ENCODE data around the gene RNU11. TPM values are rescaled to one million over a fixed set of nuclear protein-coding genes. Genes with fewer than 3 reads are reported as not detected.
"Not testable (repeated sequence)": the region's sequence is repeated elsewhere in the genome, so short reads cannot be mapped to it uniquely, and the experiment has no call there.

RNU11 gene
- total and polyA plus RNA-seq, 2 donors, result not detected

DNA sequence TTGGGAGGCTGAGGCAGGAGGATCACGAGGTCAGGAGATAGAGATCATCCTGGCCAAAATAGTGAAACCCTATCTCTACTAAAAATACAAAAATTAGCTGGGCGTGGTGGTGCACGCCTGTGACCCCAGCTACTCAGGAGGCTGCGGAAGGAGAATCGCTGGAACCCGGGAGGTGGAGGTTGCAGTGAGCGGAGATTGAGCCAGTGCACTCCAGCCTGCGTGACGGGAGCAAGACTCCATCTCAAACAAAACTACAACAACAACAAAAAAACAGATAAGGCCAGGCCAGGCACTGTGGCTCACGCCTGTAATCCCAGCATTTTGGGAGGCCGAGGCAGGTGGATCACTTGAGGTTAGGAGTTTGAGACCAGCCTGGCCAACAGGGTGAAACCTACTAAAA is 3.0 kb upstream of the RNU11 start:
- 94% methylated on average over 11 of the region's 11 CpGs for WGBS

DNA sequence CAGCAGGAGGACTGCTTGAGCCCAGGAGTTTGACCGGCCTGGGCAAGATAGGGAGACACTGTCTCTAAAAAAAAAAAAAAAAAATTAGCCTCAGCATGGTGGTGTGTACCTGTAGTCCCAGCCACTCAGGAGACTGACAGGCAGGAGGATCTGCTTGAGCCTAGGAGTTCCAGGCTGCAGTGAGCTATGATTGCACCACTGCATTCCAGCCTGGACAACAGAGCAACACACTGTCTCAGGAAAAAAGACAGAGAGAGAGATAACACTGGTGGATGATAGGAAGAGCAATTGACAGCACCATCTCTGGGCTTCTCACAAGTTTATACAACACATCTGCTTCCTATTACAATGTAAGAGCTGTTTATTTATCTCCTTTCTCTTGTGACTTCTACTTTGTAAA is 2.4 kb upstream of the RNU11 start:
- no peak overlapping the region for H3K27ac ChIP-seq (ENCODE audit: low read depth)
- DNase-seq (ENCODE audit: extremely low spot score), result no peak
- no peak overlapping the region for H3K4me3 ChIP-seq (ENCODE audit: low read depth, low read length)
- WGBS, result 77% methylated on average over 1 of the region's 1 CpG
- H3K4me1 ChIP-seq (ENCODE audit: insufficient read depth), result no peaks in the 10 kb centered on the region
- H3K36me3 ChIP-seq (ENCODE audit: insufficient read depth), result no peaks in the 10 kb centered on the region

More for the DNA sequence above, 3.0 kb upstream of the RNU11 start:
- H3K27ac ChIP-seq (ENCODE audit: low read depth); DNase-seq (ENCODE audit: extremely low spot score); H3K4me1 ChIP-seq (ENCODE audit: insufficient read depth); H3K4me3 ChIP-seq (ENCODE audit: low read depth, low read length); H3K36me3 ChIP-seq (ENCODE audit: insufficient read depth): not testable (repeated sequence)

- 1% methylated on average over 18 of the region's 18 CpGs for WGBS
- Histone ChIP-seq H3K4me1 (ENCODE audit: insufficient read depth) (no peaks in the 10 kb centered on the region), H3K27ac (ENCODE audit: low read depth) (peak overlapping the region; percentile 84), H3K36me3 (ENCODE audit: insufficient read depth) (no peaks in the 10 kb centered on the region), H3K4me3 (ENCODE audit: low read depth, low read length) (peak overlapping the region; percentile 40)
- DNase-seq (ENCODE audit: extremely low spot score), result no peak
These were observed 359 bp upstream of the RNU11 start for GRCh38 chr1:28648008-28648473.

DNA sequence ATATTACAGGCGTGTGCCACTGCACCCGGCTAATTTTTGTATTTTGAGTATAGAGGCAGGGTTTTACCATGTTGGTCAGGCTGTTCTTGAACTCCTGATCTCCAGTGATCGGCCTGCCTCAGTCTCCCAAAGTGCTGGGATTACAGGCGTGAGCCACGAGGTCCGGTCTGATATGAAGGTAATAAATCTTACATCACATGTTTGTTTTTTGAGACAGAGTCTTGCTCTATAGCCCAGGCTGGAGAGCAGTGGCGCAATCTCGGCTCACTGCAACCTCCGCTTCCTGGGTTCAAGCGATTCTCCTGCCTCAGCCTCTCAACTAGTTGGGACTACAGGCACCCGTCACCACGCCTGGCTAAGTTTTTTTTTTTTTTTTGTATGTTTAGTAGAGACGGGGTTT is 4.7 kb downstream of the RNU11 start:
- 87% methylated on average over 13 of the region's 13 CpGs for WGBS
- not testable (repeated sequence) for DNase-seq (ENCODE audit: extremely low spot score); H3K4me3 ChIP-seq (ENCODE audit: low read depth, low read length); H3K36me3 ChIP-seq (ENCODE audit: insufficient read depth); H3K27ac ChIP-seq (ENCODE audit: low read depth); H3K4me1 ChIP-seq (ENCODE audit: insufficient read depth)

DNA sequence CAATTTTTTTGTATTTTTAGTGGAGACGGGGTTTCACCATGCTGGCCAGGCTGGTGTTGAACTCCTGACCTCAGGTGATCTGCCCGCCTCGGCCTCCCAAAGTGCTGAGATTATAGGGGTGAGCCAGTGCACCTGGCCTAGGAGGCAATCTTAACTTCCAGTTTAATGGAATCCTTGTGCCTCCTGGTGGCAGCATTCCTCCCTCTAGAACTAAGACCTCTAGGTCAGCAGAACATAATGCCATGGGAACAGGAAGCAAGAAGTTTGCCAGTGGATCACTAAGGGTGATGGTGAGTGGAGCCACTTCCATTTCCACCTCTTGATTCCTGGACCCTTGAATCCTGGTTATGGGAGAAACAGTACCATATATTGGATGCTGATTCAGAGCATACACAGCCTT is 5.5 kb downstream of the RNU11 start:
- WGBS, result 65% methylated on average over 3 of the region's 3 CpGs
- not testable (repeated sequence) for H3K4me1 ChIP-seq (ENCODE audit: insufficient read depth); H3K36me3 ChIP-seq (ENCODE audit: insufficient read depth); H3K4me3 ChIP-seq (ENCODE audit: low read depth, low read length); DNase-seq (ENCODE audit: extremely low spot score); H3K27ac ChIP-seq (ENCODE audit: low read depth)

DNA sequence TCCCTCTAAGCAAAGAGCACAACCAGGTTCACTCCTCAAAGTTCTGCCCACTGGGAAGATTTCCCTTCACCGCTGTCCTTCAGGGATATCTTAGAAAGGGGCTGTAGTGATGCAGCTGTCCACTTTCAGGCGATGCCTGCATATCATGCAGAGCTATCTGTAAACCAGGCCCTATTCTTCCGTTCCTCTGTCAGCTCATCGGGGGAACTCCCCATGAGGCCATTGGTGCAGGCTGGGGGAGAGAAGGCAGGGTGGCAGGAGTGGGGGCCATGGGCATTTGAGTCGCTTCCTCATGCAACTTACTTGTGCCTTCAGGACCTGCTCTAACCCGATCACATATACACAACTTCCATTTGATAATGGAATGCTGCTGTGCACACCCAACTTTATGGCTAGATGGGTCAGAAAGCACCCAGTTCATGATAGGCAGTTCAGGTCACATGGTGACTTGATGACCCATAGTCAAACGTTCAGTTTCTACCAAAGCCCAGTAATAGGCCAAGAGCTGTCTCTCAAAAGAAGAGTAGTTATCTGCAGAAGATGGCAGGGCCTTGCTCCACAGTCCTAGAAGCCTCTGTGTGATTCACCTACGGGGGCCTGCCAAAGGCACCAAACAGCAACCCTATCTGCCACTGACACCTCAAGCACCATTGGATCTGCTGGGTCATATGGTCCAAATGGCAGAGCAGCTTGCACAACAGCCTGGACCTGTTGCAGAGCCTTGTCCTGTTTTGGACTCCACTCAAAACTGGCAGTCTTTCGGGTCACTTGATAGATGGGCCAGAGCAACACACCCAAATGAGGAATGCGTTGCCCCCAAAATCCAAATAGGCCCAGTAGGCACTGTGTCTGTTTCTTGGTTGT is 7.3 kb downstream of the RNU11 start:
- 77% methylated on average over 10 of the region's 10 CpGs for WGBS
- H3K27ac ChIP-seq (ENCODE audit: low read depth); DNase-seq (ENCODE audit: extremely low spot score); H3K36me3 ChIP-seq (ENCODE audit: insufficient read depth); H3K4me3 ChIP-seq (ENCODE audit: low read depth, low read length); H3K4me1 ChIP-seq (ENCODE audit: insufficient read depth): not testable (repeated sequence)

- Histone ChIP-seq H3K4me3 (ENCODE audit: low read depth, low read length) (no peak overlapping the region), H3K36me3 (ENCODE audit: insufficient read depth) (no peaks in the 10 kb centered on the region), H3K4me1 (ENCODE audit: insufficient read depth) (no peaks in the 10 kb centered on the region), H3K27ac (ENCODE audit: low read depth) (no peak overlapping the region)
- WGBS, result 87% methylated on average over 6 of the region's 6 CpGs
- DNase-seq (ENCODE audit: extremely low spot score), result no peak
These were observed 7.9 kb downstream of the RNU11 start for GRCh38 chr1:28656335-28656734.

DNA sequence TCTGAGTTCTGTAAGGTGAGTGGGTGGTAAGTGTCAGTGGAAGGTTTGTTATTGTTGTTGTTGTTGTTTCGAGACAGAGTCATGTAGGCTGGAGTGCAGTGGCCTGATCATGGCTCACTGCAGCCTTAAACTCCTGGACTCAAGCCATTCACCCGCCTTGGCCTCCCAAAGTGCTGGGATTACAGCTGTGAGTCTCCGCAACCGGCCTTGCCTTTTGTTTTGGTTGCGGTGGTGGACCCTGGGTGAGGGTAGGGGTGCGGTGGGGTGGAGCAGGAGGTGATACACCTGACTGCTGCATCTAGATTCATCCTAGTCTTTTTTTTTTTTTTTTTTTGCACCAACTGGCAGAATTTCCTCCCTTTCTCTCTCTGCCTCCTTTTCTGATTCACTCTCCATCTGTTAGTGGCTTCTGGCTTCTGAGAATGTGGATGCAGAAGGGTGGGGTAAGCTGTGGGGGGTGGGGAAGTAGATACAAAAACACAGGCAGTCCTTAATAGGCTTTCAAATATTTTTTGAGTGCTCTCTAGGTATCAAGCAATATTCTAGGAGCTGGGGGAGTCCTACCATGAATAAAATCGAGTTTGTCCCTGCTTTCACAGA is 15.6 kb downstream of the RNU11 start:
- 69% methylated on average over 7 of the region's 7 CpGs for WGBS
- no peak for DNase-seq (ENCODE audit: extremely low spot score)
- H3K36me3 ChIP-seq (ENCODE audit: insufficient read depth), result no peaks in the 10 kb centered on the region

GRCh38 chr1:28666806-28667205 is 18.4 kb downstream of the RNU11 start:
- Histone ChIP-seq H3K4me3 (ENCODE audit: low read depth, low read length) (no peak overlapping the region), H3K36me3 (ENCODE audit: insufficient read depth) (no peaks in the 10 kb centered on the region), H3K4me1 (ENCODE audit: insufficient read depth) (no peaks in the 10 kb centered on the region), H3K27ac (ENCODE audit: low read depth) (no peak overlapping the region)
- DNase-seq (ENCODE audit: extremely low spot score), result no peak
- WGBS, result 96% methylated on average over 12 of the region's 12 CpGs

More for the DNA sequence above, 15.6 kb downstream of the RNU11 start:
- Histone ChIP-seq H3K27ac (ENCODE audit: low read depth) (no peak overlapping the region), H3K4me3 (ENCODE audit: low read depth, low read length) (no peak overlapping the region), H3K4me1 (ENCODE audit: insufficient read depth) (no peaks in the 10 kb centered on the region)

DNA sequence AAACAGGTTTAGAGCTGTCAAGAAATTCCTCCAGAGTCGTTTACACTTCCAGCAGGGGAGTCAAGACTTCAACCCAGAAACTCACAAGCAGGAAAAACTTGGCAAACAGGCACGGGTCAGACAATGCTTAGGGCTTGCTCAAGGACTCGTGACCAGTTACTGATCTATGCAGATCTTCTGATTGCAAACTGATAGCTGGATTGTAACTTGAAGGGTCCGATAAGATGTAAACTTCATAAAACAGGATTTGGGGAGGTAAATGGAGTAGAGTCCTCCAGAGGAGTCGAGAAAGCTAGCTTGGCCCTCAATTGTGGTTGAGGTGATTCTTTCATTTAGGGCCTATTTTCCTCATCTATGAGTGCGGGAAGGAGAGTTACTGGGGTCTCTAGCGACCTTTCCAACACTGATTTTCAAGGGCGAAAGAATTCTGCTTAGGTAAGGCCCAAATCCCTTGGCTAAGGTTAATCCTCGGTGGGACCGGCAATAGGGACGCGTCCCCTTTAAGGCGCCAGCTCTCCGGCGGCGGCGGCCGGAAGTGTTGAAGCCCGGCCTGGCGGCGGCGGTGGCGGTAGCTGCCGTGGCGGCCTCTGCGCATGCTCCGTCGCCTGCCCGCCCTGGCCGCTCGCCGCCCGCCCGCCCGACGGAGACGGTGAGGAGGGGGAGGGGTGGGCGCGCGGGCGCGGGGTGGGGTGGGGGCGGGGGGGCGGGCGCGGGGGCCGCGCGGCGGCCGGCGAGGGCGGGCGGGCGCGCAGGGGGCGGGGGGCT is 20.0 kb downstream of the RNU11 start, which contains the start of gene GMEB1:
Gene GMEB1, plus strand, starts transcription at position 594 of the 765 bp plus-strand sequence. CDS start 14,829 bp downstream, outside the sequence.
- Histone ChIP-seq H3K27ac (ENCODE audit: low read depth) (peak within 1 kb of the TSS; percentile 99), H3K4me1 (ENCODE audit: insufficient read depth) (no peaks in the 10 kb centered on the region), H3K36me3 (ENCODE audit: insufficient read depth) (no peaks in the 10 kb centered on the region), H3K4me3 (ENCODE audit: low read depth, low read length) (peak within 1 kb of the TSS; percentile 92)
- 1% methylated on average over 38 of the region's 57 CpGs for WGBS
- peak; percentile 60 for DNase-seq (ENCODE audit: extremely low spot score)

- no peaks in the 10 kb centered on the region for H3K36me3 ChIP-seq (ENCODE audit: insufficient read depth)
- WGBS, result under 1% methylated on average over 59 of the region's 63 CpGs
- H3K27ac ChIP-seq (ENCODE audit: low read depth), result peak overlapping the region; percentile 97
- H3K4me1 ChIP-seq (ENCODE audit: insufficient read depth), result no peaks in the 10 kb centered on the region
- H3K4me3 ChIP-seq (ENCODE audit: low read depth, low read length), result peak overlapping the region; percentile 92
- no peak for DNase-seq (ENCODE audit: extremely low spot score)
These were observed 20.7 kb downstream of the RNU11 start for GRCh38 chr1:28668956-28669723.

DNA sequence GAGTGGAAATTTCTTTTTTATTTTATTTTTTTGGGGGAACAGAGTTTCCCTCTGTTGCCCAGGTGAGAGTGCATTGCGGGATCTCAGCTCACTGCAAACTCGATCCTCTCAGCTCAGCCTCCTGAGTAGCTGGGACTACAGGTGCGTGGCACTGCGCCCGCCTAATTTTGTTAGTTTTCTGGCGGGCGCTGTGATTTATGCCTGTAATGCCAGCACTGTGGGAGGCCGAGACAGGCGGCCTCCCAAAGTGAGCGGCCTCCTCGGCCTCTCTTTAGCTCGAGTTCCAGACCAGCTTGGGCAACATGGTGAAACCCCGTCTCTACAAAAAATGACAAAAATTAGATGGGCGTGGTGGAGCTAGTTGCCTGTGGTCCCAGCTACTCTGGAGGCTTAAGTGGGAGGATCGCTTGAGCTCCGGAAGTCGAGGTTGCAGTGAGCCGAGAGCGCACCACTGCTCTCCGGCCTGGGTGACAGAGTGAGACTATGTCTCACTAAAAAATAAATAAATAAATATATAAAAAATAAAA is 22.9 kb downstream of the RNU11 start:
- Histone ChIP-seq H3K4me3 (ENCODE audit: low read depth, low read length) (no peak overlapping the region), H3K27ac (ENCODE audit: low read depth) (no peak overlapping the region), H3K36me3 (ENCODE audit: insufficient read depth) (no peaks in the 10 kb centered on the region), H3K4me1 (ENCODE audit: insufficient read depth) (no peaks in the 10 kb centered on the region)
- WGBS, result 95% methylated on average over 20 of the region's 20 CpGs
- no peak for DNase-seq (ENCODE audit: extremely low spot score)

- not testable (repeated sequence) for H3K36me3 ChIP-seq (ENCODE audit: insufficient read depth); DNase-seq (ENCODE audit: extremely low spot score)
- WGBS, result 96% methylated on average over 15 of the region's 15 CpGs
These were observed 24.6 kb downstream of the RNU11 start for GRCh38 chr1:28672971-28673370.

More at GRCh38 chr1:28672971-28673370, 24.6 kb downstream of the RNU11 start:
- H3K4me3 ChIP-seq (ENCODE audit: low read depth, low read length); H3K4me1 ChIP-seq (ENCODE audit: insufficient read depth); H3K27ac ChIP-seq (ENCODE audit: low read depth): not testable (repeated sequence)
